AG08395 (cell line): Measurements from ENCODE around the gene MXRA7.

Source experiments
- DNase-seq: peaks from one replicate; pipeline ENCODE4 v3.0.0; 2012; ENCODE audit warnings: mixed read lengths, low spot score

The MXRA7 gene

DNA sequence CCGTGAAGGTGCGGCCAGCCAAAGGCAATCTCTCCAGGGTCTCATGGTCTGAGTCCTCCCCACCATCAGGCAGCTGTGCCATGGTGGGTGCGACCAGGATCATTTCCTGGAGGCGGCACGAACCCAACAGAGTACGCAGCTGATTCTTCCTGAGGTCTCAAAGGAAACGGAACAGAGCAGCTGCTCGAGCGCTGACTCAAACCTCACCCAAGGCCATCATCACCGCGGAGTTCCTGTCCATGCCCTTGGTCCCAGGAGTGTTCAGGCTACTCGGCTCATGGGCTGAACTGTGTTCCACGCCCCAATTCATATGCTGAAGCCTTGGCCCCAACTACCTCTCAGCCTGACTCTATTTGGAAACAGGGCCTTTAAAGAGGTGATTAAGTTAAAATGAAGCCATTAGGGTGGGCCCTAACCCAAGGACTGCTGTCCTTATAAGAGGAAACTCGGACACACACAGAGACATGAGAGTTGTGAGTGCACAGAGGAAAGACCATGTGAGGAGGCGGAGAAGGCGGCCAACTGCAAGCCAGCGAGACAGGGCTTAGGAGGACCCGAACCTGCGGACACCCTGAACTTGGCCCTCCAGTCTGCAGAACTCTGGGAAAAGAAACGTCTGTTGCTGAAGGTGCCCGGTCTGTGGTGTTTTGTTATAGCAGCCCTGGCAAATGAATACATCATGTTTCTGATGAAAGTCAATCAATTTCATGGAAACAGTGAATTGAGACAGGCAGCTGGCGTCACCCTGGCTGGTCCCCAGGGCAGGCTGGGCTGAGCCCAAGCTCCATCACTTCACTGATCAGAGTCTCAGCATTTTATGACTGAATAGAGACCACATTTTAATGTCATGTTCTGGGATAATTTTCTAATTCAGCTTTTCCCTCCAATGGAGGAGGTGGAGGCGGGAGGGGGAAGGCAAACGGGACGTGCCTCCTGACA, 13.7 kb downstream of the MXRA7 start:
- no peak for DNase-seq

DNA sequence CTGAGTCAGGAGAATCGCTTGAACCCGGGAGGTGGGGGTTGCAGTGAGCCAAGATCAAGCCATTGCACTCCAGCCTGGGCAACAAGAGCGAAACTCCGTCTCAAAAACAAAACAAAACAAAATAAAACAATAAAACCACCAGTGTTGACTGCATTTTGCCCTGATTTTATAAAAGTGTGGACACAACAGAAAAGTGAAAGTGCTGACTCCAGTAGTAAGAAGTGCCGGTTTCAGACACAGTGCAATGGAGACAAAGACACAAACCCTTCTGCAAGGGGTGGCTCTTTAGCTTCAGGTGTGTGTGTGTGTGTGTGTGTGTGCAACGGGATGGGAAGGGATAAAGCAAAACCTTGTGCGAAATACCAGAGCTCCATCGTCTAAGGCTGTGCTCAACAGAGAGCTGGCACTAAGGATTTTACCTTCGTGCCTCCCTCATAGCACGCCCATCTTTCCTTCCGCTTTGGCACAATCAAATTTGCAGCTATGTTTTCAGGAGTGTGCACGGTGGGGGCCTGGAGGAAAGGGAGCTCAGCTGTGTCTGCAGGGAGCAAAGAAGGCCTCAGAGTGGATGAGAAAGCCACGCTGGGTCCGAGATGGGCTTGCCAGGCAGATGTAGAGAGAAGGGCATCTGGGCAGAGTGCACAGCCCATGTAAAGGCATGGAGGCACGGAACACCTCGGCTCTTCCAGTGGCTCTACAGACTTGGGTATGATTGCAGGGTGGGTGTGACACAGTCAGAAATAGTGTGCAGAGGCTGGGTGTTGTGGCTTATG, 15.5 kb downstream of the MXRA7 start:
- no peak for DNase-seq

DNA sequence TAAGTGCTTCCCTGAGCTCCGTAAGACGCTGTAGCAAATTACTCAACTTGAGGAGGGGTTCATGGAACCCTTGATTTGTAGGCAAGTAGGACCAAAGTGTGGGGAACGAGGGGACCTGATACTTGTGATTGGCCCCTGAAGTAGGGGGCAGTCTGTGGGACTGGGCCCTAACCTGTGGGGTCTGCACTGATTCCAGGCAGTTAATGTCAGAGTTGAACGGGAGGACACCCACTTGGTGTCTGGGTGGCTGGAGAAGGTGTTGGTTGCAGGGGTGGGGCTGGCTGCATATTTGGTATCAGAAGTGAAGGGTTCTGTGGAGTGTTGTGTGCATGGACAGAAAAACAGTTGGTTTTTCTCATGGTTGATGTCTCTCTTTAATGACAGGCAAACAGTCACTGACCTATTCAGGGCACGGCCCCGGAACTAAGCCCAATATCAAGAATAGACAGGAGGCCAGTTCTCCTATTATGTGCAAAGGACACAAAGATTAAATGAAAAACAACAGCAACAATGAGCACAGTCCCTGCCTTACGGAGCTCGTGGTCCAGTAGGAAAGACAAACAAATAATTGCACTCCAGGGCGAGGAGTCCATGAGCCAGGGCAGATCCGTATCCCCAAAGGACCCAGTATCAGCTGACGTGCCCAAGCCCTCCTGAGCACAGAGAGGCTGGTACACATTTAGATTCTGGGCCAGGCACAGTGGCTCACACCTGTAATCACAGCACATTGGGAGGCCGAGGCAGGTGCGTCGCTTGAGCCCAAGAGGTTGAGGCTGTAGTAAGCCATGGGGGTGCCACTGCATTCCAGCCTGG, 19.2 kb downstream of the MXRA7 start:
- no peak for DNase-seq

DNA sequence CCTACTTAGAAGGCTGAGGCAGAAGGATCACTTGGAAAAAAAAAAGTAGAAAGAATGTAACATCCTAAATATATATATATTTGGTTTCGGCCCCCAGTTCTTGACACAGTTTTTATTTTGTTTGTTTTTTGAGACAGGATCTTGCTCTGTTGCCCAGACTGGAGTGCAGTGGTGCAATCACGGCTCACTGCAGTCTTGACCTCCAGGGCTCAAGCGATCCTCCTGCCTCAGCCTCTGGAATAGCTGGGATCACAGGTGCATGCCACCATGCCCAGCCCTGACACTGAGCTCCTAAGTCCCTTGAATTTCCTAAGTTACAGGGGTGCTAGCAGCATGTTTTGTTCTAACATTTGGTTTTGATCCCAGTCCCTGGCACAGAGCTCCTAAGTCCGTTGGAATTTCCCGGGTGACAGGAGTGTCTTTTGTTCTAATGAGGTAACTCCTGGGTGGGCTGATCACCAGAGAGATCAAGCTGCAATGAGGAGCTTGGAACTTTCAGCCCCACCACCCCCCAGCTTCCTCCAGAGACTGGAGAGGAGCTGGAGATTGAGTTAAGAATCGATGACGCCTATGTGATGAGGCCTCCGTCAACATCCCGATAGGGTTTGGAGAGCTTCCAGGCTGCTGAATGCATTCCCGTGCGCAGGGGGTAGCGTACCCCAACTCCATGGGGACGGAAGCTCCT, 20.0 kb downstream of the MXRA7 start:
- no peak for DNase-seq

DNA sequence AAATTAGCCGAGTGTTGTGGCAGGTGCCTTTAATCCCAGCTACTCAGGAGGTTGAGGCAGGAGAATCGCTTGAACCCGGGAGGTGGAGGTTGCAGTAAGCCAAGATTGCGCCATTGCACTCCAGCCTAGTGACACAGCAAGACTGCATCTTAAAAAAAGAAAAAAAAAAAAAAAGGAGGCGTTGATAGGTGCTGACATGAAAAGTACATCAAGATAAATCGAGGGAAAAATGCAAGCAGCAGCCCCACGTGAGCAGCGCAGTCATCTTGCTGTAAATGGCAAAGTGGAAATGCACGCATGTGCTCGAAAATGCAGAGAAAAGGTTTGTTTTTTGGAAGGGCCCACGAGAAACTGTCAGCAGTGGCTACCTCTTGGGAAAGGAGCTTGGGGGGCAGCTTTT, 20.9 kb downstream of the MXRA7 start:
- DNase-seq = no peak

DNA sequence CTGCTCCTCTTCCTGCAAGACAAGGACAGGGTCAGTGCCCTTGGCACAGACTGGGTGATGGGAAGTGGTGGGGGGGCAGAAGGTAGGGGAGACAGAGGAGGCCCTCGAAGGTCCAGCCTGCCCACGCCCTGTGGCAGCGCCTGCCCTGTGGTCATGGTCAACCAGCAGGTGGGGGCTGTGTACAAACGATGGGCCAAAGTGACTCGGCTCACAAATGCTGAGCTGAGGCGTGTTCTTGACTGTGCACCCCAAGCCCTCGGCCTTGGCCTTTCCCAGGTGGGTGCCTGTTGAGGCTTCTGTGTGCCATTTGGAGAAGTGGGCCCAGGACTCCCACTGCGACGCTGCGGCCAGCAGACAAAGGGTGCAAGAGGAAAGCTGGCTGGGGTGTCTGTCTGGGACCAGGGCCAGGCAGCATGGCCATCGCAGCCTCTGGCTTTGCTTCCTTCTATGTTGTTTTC, 22.6 kb downstream of the MXRA7 start:
- peak; percentile 41 for DNase-seq

DNA sequence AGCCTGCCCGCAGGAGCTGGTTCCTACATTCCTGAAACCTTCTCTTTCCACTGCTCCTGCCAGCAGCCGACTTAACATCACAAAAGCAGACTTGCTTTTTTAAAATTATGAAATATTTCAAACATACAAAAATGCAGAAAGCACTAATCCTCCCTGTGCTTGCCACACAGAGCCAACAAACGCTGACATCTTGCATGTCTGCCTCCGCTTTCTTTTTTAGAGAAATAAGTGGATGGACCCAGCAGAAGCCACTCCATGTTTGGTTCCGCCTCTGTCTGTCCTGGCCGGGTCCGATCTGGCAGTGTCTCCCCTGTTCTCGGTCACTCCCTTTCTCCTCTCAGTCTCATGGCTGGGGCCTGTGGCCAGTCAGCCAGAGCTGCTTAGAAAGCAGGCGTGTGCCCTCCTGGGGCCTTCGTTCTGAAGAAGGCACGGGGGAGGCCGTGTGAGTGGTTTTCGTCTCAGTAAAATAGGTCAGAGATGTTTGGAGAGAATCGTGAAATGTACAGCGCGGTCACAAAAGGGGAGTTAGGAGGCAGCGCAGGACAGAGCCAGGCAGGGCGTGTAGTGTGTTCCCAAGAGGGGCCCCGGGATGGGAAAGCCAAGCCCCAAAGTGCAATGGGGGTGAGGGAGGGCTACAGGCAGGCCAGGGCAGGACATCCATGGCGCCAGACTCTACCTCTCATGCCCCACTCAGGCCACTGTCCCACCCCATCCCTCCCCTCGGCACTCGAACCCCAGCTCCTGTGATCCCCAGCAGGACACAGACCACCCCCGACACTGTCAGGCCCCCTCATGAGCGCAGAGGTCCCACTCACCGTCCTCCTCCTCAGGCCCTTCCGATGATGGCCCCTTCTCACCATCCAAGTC, 23.2 kb downstream of the MXRA7 start:
- DNase-seq = peak; percentile 61

DNA sequence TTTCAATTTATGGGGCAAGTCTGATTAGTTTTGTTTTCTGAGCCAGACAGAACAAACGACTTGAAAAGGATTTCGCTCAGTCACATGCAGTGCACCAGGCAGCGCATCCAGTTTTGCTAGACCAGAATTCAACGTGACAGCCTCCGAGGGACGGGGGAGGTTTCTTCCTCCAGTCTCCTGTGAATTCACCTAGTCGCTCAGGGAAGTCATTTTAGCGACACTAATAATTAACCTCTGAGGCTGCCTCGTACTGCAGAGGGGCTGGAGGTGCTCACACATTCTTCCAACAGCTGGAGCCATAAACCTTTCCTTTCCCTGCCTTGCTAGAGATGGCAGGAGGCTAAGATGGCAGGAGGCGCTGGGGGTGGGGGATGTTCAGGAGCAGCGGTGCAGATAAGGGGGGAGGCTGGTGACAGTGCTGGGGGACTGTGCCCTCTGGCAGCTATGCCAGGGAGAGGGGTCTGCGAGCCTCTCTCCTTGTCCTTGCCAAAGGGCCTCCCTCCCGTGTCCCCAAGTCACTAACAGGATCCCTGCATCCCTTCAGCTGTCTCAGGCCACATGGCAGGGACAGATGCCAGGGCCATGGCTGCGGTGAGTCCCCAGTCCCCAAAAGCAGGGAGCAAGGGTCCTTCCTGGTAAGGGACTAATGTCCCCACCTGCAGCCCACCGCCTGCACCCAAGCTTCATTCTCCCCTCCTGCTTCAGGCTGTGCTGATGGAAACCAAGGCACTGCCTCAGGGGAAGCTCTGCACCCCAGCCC, 24.0 kb downstream of the MXRA7 start:
- no peak for DNase-seq

DNA sequence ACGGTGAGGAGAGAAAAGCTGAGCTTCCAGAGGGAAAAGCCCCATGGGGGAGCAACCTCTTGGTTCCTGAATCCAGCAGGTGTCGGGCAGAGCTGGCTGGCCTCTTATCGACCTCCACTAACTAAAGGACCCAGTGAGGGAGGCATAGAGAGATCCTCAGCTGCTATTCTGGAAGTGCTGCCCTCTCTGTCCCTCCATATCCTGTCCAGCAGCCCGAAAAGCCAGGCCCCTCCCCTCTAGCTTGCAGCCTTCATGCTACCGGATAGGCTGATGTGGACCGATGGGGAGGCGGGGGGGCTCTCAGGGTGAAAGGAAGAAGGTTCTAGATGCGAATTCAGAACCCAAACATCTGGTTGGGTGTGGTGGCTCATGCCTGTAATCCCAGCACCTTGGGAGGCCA, 24.9 kb downstream of the MXRA7 start:
- no peak for DNase-seq

DNA sequence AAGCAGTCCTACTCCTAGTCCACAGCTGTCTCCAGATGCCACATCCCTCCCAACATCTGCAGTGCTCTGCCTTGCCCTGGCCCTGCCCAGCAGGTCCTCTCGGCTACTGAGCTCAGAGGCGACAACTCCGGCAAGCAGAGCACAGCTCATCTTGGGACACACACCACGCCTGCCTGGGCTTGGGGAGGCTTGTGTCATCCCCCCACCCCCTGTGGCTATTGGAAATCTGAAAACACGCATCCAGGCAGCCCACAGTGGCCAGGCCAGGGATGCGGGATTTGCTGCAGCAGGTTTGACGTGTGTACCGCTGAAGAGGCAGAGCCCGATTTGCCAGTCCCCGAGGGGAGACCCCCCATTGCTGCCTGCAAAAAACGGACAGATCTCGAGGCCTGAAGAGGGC, 25.4 kb downstream of the MXRA7 start:
- DNase-seq = no peak

DNA sequence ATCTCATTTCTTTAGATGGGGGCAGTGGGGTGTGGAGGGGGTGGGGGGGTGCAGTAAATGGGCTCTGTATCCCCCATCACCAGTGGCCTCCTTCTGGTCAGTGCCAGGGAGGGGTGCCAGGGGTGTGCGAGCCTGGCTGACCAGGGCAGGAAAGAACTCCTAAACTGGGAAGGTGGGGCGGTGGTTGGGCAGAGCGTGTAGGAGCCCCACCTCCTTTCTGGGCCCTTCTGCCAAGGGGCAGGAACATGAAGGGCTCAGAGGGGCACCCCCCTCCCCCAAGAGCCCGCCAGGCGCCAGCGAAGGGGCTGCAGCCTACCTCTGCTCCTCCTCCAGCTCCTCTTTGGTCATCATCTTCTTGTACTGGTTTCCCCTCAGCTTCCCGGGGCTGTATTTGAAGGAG, 26.0 kb downstream of the MXRA7 start:
- no peak for DNase-seq

DNA sequence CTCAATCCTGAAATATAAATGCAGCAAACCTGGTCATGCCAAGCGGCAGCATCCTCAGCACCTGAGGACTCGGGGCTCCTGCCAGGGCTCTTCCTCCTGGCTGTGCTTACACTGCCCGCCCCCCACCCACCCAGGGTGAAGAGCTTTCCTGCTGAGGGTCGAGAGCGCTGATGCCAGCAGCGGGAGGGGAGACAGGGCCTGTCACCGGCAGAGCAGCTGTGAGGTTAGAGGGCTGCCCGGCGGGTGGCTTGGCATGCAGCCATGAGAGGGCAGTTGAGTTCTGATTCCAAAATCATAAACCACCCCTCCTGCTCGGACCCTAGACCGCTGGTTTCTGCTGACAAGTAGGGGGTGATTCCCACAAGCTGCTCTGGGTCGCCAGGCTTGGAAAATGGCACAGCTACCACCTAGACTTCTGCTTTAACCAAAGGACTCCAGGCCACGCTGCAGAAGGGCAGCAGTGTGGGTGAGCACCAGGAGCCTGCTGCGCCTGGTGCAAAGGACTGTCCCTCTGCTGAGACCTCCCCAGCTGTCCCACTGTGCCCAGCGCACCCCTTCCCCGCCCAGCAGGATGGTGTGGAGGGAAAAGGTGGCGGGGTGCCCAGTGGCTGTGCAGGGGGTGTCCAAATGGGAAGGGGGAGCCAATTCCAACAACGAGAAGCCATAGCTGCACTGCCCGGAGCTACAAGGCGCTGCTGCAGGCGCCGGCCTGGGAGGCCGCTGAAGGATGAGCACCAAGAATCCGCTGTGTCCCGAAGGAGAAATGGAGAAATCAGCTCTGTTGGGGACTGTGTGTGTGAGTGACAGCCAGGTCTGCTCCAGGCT, 26.6 kb downstream of the MXRA7 start:
- no peak for DNase-seq

DNA sequence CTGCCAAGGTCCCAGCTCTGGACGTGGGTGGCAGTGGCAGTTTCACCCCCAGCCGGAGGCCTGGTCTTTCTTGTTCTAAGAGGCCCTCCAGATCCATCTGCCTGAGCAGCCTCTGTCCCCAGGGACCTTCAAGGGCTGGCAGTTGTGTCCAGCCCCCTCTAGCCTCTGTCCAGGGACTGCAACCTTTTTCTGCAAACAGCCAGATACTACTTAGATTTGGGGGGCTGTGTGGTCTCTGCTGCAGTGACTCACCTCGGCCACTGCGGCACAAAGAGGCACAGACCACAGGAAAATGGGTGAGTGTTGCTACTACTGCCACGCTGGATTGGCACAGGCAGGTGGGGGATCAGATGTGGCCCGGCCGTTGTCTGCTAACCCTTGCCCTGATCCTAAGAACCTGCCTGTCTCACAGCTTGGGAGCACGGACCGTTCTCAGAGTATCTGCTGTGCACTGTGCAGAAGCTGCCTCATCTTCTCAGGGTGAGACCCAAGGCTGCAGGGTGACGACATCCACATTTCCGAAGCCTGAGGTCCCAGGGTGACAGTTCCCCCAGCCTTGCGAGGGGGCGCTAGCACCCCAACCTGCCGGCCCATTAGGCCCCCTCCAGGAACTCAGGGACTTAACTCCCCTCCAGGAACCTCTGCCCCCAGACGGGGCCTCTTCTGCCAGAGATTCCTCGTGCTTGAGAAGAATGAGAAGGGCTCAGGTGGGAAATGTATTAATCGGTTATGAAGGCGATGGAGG, 27.6 kb downstream of the MXRA7 start:
- no peak for DNase-seq

DNA sequence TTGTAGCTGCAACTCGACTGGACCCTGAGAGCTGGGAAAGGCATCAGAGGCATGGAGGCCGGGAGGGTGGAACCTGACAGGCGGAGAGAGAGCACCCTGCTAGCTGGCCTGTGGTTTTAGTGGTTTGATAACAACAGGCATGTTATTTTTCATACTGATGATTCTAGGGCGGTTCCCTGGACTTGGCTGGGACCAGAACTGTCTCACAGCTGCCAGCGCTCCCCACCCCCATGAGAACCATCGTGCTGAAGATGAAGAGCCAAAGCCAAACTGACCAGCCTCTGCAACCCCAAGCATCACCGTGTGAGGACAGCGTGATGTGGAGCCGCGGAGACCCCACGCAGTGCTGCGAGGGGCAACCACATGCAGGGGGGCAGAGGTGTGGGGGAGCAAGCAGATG, 28.5 kb downstream of the MXRA7 start:
- DNase-seq = no peak

DNA sequence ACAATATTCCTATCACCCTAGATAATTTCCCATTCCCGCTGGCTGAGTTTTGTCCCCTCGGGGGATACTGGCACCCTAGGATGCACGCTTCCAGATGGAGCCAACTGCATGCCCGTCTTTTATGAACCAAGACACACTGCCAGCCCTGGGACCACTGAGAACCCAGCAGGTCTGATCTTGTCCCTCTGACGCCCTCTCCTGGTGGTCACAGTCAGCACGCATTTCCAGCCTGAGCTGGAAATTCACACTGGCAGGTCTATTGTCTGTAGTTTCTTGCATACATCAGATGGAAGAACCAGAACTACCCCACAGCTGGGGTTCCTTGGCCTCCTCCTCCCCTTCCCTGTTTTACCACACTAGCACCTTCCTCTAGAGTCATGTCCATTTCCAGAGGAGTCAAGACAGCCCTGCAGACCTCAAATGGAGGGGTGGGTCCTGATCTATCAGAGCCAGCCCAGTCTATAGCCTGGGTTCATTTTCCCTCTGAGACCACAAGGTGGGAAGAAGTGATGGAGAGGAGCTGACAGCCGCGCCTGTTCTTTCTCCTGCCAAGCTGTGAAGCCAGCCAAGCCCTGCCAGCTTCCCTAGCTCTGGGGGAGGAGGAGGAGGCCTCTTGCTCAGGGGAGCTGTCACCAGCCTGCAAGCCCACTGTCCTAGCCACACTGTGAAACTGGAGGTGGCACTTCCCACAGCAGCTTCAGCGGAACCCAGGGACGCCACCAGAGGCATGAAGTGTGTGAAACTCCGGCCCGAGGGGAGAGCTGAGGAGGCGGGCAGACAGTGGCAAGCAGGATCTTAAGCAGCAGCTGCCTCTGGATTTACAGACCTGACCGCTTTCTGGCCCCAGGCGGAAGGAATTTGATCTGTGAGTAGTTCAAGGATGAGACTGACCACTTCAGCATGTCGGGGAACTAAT, 29.3 kb downstream of the MXRA7 start:
- peak; percentile 64 for DNase-seq

DNA sequence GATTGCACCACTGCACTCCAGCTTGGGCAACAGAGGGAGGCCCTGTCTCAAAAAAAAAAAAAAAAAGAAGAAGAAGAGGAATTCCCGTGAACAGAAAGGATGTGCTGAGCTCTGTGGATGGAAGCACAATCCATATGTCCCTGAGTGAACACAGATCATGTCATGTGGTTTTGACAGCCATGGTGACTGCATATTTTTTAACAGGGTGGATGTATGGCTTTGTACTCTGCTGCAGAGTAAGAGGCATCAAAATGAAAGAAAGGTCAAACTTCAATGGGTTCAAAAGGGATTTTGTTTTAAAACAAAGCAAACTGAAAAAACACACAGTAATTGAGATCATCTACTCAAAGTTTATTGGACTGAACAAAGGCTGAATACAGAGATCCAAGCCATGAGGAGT, 31.5 kb downstream of the MXRA7 start:
- DNase-seq = no peak

DNA sequence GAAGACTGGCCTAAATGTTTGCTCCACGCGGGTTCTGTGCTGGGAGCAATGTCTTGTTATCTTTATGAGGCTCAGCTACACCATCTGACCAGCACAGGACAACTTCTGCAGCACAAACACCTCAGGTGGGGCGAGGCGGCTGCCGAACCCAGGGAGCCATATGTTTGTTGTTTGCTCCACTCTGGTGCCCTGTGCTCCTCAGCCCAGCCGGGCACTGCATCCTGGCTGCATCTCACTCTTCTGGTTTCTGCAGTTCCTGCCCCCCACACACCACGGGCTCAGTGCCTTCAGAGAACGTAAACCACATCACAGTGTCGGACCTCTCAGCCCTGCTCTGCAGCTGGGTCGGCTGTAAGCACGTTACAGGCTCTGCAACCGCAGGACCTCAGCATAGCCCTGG, 32.4 kb downstream of the MXRA7 start:
- no peak for DNase-seq
